Cardiac muscle cell (in vitro differentiated cells and primary cell): ENCODE results near the gene CMTR1. TPM values are rescaled to one million over a fixed set of nuclear protein-coding genes. Genes with fewer than 3 reads are reported as not detected.

Experiments used
- DNase-seq, 2 donors: peaks; one replicate each; pipeline versions ENCODE4 v3.0.0 to v3.0.0-alpha.2; 2010 to 2017; ENCODE audit warnings: low read depth in 1 of 2, low spot score in 1 of 2
- H3K27ac ChIP-seq: fragments of 200-600 bp; sonication (generic); 2 replicates; pipeline ENCODE4 v1.5.1; 2016
- H3K27me3 ChIP-seq: fragments of 200-600 bp; sonication (generic); 2 replicates; pipeline ENCODE4 v1.6.0; 2016; ENCODE audit warnings: control low read depth
- H3K36me3 ChIP-seq: fragments of 200-600 bp; sonication (generic); 2 replicates; pipeline ENCODE4 v1.5.1; 2016; ENCODE audit warnings: control low read depth
- H3K4me1 ChIP-seq: fragments of 200-600 bp; sonication (generic); 2 replicates; pipeline ENCODE4 v1.8.1; 2017; ENCODE audit warnings: low read depth, mild to moderate bottlenecking, mixed run types
- H3K4me3 ChIP-seq: fragments of 200-600 bp; sonication (generic); 2 replicates; pipeline ENCODE4 v1.5.1; 2016; ENCODE audit warnings: mild to moderate bottlenecking
- H3K9me3 ChIP-seq: fragments of 200-600 bp; sonication (generic); 2 replicates; pipeline ENCODE4 v1.5.1; 2017; ENCODE audit warnings: low read depth, mild to moderate bottlenecking, control low read depth
- CTCF ChIP-seq: IDR thresholded peaks from 2 replicates; pipeline ENCODE4 v1.5.1; 2012; ENCODE audit warnings: low read depth, mild to moderate bottlenecking, low read length
- polyA plus RNA-seq: library from polyadenylated mRNA; unstranded; fragments of >200 nt; fragmentation: Nextera tagmentation; extraction: Ambion mirVana; gene quantifications from 2 replicates; pipeline ENCODE4 v1.2.1, GENCODE V29; 2016
- total RNA-seq: library from RNA; depleted of rRNA; stranded (reverse); fragments of >200 nt; gene quantifications from 2 replicates; pipeline ENCODE4 v1.2.3, GENCODE V29; 2016

Gene CMTR1
- total and polyA plus RNA-seq, 2 experiments from 2014 or later, result 41.2 to 53.3 TPM

GRCh38 chr6:37528541-37528940 is 95.5 kb downstream of the CMTR1 start:
- no peaks in the 10 kb centered on the region for H3K36me3 ChIP-seq
- TF ChIP-seq CTCF, result no peak
- peaks cover 25% of the 10 kb centered on the region for H3K27me3 ChIP-seq
- H3K9me3 ChIP-seq, result no peaks in the 10 kb centered on the region
- no peak overlapping the region for H3K4me3 ChIP-seq
- DNase-seq, result no peak
- no peak overlapping the region for H3K27ac ChIP-seq
- no peaks in the 10 kb centered on the region for H3K4me1 ChIP-seq

GRCh38 chr6:37530297-37530696 is 97.3 kb downstream of the CMTR1 start:
- Histone ChIP-seq H3K27ac (no peak overlapping the region), H3K27me3 (peaks cover 38% of the 10 kb centered on the region), H3K36me3 (no peaks in the 10 kb centered on the region), H3K4me1 (no peaks in the 10 kb centered on the region), H3K4me3 (no peak overlapping the region), H3K9me3 (no peaks in the 10 kb centered on the region)
- no peak for TF ChIP-seq CTCF
- no peak for DNase-seq

GRCh38 chr6:37531026-37531425 is 98.0 kb downstream of the CMTR1 start:
- Histone ChIP-seq H3K4me3 (no peak overlapping the region), H3K4me1 (peaks cover 5% of the 10 kb centered on the region), H3K27ac (no peak overlapping the region), H3K36me3 (no peaks in the 10 kb centered on the region), H3K9me3 (no peaks in the 10 kb centered on the region), H3K27me3 (peaks cover 45% of the 10 kb centered on the region)
- TF ChIP-seq CTCF, result no peak
- no peak for DNase-seq

Other genes with a start within 250 kb of the CMTR1 start
- gene TBC1D22B, start 175.4 kb upstream of the CMTR1 start, total RNA-seq, result 10.9 and 12.8 TPM in 2 replicates
- 13.3 and 14.3 TPM in 2 replicates for gene TBC1D22B, start 175.4 kb upstream of the CMTR1 start, polyA plus RNA-seq
- gene TMEM217, start 175.1 kb upstream of the CMTR1 start, total RNA-seq, result 1.3 and 3.8 TPM in 2 replicates
- gene TMEM217, start 175.1 kb upstream of the CMTR1 start, polyA plus RNA-seq, result 0.82 and 4.5 TPM in 2 replicates
- gene RNF8, start 79.2 kb upstream of the CMTR1 start, total RNA-seq, result 36.8 and 38.5 TPM in 2 replicates
- 49.9 and 55.8 TPM in 2 replicates for gene RNF8, start 79.2 kb upstream of the CMTR1 start, polyA plus RNA-seq
- gene CCDC167, start 66.7 kb downstream of the CMTR1 start, total RNA-seq, result 48.5 and 81.0 TPM in 2 replicates
- 82.5 and 99.2 TPM in 2 replicates for gene CCDC167, start 66.7 kb downstream of the CMTR1 start, polyA plus RNA-seq